CD4-positive, alpha-beta T cell treated with Interleukin-6 for 4 hours (primary cell): Measurements from ENCODE around the gene HOXB3.

Experiments
- DNase-seq: peaks from one replicate; pipeline ENCODE4 v3.0.0-alpha.2; 2020; ENCODE audit warnings: mixed read lengths

Gene HOXB3

DNA sequence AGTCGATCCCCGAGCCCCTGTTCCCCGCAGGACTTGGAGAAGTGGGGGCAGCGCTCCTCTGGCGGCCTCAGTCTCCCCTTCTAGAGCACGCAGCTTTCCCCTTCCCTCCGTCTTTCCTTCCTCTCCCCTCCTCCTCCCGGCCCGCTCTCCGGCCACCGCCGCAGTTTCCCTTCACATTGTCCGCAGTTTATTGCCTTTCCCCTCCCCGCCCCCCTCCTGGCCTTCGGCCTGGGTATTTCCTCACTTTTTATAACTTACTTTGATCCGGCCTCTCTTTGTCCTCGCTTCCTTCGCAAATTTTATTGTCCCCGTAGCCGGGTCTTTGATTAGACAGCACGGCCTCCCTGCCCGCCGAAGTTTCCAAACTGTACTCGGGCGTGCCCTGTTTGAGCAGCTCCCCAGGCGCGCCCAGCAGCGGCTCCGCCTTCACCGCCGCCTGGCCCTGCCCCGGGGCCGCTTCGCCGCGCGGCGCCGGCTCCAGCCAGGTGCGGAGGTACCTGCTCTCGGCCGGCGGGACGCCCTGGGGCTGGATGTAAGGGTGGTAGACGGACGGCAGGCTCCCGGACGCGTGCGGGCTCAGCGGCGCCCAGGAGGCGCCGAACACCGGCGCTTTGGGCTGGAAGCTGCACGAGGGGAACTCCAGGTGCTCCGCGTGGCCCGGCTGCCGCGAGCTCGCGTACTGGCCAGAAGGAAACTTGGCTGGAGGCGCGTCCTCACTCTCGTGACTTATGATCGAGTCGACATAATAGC, 35.6 kb upstream of the HOXB3 start:
- DNase-seq = peak; percentile 39

DNA sequence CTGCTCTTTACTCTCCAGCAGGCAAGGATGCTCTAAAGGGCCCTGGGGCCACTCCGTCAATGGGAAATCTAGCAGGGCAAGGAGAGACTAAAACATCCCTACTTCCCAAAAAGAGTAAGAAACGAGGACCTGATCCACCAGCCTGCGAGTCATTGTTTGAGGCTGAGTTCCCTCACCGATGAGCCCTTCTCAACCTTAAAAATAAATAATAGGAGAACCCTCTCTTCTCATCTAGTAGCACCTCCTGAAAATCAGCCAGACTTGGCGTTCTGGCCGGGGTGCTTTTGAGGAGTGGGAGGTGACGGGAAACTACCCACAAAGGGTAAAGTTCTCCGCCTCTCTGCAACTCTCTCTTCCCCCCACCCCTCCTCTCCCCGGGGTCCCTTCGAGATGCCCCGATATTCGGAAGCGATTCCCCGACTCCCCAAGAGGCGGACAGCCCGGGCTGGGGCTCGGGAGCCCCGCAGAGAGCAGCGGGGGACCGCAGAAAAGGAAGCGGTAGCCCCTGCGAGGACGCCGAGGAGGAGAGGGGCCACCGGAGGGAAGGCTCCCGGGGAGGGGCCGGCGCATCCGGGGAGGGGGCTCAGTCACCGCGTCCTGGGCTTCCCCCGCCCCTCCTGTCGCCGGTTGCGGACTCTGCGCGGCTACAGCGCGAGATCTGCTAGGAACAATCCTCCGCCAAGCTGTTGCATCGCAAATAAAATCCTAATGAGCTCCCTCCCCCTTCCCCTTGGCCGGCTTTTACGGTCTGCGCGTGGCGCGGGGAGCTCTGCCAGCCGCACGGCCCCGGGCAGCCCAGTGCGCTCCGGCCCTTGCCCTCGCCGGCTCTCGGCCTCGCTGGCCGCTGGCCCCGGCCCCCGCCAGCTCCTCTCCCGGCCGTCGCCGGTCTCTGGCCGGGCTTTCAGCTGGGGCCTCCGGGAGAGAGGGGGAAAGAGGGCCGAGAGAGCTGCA, 34.8 kb upstream of the HOXB3 start:
- DNase-seq = peak; percentile 24

DNA sequence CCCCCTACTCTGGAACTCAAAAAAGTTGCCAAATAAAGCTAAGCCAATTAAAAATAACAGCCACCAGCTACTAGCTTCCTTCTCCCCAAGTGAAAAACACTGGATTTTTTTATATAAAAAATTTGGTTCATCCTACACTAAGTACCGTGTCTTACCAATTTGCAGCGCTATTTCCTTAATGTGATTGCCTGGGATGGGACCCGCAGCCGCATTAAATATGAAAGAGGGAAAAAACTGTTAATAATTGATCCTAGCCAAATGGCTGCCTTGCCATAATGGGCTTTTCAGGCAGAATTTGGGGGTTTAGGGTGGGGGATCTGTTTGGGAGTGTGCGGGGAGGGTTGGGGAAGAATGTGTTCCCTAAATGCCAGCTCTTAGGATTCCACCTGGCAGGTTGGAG, 34.1 kb upstream of the HOXB3 start:
- DNase-seq = no peak

DNA sequence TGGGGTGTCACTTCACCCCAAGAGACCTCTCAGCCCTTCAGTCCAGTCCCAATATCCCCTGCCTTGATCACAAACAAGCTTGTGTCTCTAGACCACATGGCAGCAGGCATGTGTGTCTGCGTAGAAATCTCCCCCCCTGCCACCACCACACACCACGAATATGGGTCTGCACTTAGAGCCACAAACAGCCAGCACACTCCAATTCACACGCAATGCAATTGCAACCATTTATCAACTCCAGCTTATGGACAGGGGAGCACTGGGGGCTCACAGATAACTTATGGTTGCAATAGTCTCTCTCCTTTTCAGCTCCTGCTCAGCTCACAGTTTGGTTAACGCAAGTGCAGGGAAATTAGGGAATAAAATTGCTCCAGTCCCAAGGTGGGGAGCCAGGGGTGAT, 33.5 kb upstream of the HOXB3 start:
- DNase-seq = no peak

DNA sequence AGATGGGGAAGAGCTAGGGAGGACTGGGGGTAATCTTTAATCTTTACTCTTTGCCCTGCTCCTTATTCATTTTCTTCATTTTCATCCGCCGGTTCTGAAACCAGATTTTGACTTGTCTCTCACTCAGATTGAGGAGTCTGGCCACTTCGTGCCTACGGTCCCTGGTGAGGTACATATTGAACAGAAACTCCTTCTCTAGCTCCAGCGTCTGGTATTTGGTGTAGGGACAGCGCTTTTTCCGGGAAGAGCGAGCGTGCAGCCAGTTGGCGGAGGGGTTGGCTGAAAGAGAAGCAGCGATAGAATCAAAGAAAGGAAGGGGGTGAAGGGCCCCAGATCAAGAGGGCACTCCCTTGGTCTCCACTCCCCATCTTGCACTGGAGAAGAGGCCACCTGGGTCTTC, 32.8 kb upstream of the HOXB3 start:
- no peak for DNase-seq

DNA sequence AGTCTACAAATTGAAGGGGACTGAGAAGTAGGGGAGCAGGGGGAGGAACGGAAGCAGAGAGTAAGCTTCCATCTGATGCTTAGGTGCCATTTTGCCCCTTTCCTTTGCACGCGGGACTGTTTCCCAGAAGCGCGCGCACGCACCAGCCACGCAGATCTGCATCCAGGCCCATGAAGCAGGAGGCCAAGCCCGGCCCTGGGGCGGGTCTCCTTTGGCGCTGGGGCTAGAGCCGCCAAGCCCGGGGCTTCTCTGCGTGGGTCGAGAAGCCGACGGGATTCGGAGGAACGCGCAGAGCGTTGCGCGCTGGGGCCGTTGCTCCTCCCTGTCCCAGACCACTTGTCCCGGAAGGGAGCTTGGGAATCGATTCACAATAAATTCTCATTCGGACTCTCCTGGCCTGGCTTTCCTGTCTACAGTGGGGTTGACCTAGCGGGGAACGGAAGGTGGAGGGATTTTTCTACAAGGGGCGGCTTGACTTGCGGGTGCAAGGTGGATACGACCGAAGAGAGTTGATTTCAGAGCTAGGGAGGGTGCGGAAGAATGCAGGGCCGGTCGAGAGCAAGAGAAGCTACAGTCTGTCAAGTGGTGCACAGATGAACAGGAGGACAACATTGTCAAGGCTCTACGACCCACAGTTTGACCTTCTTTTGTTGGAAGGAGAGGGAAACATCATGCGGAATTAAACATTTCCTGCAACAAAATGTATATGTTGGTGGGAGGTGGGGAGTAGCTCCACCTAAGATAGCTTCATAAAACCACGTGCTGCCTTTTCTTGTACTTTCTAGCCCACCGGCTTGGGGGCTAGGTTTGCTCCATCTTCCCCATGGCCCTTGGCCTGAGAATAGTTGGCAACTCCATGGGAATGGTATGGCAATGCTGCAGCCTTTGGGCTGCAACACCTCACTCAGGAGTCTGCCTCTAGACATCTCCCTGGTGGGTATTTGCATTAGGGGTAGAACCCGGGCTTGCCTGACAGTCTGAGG, 31.7 kb upstream of the HOXB3 start:
- no peak for DNase-seq

DNA sequence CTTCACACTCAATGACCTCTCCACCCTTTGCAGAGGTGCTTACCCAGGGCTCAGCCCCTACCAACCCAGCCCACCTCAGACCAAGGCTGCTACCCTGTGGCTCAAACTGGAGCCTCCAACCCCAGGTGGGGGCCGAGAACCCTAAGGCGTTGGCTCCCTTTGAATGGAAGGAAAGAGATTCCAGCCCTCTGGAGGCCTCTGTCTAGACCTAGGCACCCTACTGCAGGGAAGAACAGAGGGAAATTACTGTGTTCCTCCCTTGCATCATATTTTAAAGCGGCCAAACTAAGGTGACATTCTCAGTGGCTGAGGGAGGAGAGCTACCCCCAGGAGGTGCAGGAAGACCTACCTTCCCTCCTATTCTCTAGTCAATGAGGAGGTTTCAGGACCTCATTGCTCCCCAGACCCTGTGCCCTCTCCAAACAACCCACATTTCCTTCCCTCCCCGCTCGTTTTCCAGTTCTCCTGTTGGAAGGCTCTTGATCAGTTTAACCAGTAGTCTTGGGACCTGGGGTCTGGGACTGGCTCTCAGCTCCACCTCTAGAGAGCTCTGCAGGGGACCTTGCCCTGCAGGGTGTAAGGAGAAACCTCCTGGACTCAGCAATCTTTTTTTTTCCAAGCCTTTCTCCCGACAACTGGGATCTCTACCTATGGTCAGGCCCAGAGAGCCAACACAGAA, 30.6 kb upstream of the HOXB3 start:
- DNase-seq = no peak

DNA sequence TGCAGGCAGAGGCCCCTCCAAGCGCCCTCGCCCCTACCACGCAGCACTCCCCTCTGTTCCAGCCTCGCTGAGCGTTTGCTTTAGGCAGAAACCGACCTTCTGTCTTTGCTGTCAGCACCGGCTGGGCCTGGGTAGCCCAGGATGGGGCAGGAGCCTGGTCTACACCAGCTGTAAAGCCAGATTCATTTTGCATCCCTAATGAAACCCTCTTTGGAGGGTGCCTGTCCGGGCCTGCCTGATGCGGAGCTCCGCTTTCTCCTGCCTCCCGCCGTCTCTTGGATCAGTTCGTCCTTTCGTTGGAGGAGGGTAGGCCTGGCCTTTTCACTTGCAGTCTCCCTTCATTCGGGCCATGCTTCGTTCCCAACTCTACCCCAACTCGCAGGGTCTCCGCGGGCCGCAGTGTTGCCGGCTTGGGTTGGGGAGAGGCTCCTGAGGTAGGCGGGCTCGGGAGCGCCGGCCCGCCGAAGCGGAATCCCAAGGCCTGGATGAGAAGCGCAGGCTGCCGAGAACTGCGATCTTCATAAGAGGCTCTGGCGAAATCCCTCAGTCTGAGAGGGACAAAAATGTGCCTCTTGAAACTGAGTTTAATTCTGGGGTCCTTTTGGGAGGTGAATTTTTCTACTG, 29.9 kb upstream of the HOXB3 start:
- no peak for DNase-seq

DNA sequence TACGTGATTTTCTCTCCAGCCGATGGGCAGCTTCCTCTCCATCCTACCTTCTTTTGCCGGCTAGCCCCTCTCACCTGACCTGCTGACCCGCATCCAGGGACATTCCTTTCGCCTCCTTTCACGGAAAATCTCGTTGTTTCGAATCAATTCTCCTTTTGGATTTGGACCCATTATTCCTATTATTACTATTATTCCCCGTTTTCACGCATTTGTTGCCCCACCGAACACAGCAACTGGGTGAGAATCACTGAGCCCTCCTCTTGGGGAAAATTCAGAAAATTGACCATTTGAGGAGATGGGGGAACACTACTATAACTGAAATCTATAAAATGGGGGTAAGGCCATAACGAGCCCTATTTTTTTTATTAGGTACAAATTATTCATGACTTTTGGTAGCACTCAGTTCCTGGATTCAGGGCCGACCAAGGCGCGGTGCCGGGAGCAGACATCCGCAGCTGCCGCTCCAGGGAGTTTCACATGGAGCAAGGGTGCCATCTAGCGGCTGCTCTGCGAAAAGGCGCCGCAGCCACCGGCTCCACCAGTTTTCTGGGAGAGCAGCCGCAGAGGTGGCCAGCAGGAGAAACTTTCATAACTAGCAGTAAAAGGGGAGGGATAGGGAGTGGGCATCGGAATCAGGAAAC, 28.3 kb upstream of the HOXB3 start:
- peak; percentile 87 for DNase-seq

DNA sequence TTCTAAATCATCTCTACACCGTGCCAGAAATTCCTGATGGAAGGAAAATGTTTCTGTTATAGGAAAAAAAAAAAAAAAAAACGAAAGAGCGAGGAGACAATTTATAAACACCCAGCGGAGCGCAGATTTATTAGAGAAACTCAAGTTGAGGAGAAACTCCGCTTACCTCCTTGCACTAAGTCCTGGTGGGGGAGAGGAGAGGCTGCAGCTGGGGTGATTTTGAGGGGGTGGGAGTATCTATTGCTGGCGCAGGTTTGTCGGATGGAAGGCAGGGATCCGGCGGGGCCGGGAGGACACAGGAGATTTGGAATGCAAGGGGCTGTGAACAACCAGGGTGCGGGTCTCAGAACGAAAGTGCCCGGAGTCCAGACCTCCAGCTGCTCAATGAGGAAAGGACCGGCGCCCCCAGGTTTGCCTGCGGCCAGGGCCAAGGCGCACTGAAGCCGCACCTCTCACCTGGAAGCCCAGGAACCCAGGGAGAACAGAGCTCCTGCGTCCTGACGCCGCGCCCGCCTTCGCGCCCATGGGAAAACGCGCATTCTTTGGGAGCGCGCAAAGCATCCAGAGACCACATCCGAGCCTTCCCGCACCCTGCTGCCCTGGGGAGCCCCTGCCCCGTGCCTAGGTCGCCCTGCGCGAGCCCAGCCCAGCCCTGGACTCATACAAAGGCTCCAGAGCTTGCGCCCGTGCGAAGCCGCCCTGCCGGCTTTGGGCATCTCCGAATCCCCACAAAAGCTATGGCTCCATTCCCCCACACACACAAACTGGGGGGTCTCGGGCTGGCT, 27.6 kb upstream of the HOXB3 start:
- DNase-seq = no peak

DNA sequence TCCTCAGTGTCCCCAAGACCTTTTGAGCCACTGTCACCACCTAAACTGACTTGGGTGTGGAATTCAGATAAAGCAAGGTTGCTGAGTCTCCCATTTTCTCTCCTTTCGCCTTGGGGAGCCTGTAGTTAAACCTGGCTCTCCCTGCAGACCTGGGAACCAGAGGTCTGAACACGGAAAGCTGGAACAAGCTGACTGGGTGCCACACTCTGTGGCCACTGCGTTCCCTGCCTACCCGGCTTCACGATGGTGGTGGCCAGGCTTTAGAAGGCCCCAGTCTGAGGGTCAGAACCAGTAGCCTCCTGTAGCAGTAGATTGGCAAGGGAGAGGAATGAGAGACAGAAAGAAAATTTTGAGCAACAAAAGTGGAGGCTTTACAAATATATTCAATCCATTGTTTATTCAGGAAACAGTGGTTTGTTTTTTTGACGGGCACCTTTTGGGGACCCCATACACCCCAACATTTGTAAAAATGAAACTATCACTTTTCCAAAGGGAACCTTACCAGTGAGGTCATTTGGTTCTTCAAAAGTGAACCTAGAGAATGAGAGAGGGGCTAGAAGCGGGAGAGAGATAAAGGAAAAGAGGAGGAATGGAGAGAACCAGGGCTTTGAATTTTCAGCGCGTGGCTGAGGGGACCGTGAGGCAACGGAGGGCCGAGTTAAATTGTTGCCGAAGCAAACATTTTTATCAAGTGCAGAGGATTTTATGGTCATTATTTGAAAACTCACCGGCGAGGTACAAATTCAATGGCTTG, 26.9 kb upstream of the HOXB3 start:
- no peak for DNase-seq

DNA sequence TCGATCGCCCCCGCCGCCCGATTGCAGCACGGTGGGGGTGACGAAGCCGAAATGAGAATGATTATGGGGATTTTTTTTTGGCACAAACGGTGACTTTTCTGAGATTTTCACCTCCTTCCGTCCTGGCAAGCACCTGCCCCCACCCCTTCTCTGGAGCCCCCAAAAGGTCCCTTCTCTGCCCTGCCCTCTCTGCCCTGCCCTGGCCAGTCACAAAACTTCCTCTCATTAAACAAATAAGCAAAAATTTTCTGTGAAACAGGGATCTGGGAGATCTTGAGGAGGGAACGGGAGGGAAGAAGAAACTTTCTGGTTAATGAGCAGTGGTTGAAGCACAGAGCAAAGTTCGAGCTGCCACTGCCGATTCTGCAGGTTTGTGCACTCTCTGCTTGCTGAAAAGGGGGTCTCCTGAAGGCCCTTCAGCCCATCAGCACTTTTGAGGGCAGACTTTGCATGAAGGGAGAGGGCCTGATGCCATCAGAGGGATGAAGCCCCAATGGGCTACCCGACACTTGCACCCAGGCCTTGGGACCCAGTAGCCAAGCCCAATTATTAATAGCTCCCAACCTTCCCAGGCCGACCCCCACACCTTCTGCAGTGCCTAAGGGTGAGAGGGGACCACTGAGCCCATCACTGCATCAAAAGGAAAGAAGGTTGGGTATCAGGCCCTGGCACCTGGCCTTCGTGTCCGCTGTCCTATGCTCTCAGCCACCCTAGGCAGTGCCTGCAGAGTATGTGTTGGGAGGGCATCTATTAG, 26.1 kb upstream of the HOXB3 start:
- no peak for DNase-seq

DNA sequence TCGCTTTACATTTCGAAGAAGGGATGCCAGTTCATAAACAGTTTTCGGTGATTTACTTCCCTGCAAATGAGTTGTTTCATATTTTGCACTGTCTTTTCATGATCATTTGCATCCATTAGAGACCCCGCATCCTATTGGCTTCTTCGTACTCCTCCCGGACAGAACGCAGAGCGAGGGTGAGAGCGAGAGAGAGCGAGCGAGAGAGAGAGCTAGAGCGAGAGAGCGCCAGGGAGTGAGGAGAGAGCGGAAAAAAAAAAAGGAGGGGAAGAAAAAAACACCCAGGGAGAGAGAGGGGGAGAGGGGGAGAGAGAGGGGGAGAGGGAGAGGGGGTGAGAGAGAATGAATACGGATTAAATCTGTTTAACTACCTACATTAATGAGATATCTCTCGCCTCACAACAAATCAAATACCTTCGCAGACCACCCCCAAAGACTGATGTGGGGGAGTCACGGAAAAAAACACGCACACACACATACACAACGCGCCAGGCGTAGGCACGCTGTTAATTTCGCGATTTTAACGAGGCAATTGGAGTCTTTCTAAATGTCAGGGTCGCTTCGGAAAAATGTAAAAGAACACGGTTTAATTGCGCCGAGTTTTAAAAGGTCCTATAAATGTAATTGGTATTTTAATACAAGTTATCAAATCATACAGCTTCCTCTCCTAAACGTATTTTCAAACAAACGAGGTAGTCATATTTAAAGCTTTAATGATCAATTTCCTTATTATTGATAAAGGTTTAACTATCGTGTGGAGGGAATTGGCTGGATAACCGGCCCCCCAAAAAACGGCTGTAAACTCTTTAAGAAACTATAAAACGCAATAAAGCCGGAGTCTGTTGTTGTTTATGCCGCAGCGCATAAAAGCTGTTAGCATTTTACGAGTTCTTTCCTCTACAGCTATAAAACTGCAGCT, 25.3 kb upstream of the HOXB3 start, which contains the start of gene HOXB8:
Gene HOXB8, minus strand, starts transcription at position 246 of the 916 bp plus-strand sequence. CDS start 588 bp downstream, outside the sequence.
- no peak for DNase-seq

DNA sequence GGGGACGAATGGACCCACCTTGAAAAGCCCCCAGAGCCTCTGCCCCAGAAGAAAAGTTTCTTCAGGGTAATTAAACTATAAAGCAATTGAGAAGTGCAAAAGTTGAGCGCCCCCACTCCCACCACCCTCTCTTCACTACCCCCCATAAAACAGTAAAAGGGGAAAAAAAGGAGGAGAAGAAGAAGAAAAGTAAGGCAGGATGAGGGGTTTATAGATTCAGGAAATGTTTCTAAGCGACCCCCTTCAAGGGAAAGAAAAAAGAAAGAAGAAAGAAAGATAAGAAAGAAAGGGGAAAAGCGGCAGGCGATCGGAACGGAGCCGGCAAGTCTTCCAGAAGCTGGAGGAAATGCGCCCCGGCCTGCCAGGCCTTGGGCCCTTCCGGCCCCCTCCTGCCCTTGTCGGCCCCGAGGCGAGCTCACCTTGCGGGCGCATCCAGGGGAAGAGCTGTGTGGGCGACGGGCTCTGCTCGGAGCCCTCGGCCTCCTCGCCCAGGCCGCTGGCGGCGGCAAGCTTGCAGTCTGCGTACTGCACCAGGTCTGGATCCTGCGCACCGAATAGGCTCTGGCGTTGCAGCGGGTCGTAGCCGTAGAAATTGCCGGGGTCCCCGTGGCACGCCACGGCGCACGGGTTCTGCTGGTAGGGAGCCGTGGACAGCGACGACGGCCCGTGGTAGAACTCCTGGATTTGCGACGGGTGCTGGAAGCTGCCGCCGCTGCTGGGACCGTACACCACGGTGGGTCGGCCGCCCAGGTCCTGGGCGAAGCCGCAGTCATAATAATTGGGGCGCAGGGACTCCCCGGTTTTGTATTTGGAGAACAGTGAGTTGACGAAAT, 24.0 kb upstream of the HOXB3 start:
- peak; percentile 47 for DNase-seq

DNA sequence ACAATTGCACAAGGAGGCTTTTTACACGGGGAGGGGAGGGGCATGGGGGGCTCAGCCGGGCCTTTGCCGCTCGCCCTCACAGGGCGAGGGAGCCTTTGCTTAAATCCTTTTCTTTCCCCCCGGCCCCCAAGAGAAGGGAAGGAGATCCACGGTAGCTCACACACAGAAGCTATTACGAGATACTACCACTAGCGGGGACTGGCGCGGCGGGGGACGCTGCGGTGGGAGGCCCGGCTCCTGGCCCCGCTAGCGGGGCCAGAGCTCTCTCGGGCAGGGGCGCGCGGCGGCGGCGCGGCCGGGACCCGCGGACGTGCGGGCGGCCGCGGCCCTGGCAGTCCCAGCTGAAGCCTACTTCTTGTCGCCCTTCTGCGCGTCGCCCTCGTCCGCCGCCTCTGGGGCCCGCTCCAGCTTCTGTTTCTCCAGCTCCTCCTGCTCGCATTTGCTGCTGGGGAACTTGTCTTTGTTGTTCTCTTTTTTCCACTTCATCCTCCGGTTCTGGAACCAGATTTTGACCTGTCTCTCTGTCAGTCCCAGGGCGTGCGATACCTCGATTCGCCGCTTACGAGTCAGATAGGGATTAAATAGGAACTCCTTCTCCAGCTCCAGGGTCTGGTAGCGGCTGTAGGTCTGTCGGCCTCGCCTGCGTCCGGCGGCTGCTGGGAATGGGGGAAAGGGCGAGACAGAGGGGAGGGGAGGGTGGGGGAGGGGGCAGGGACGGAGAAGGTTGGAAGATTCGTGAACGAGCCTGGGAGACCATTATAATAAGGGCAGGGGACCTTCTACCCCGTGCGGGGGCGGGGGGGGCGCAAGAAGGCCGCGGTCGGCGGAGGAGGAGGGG, 23.0 kb upstream of the HOXB3 start:
- DNase-seq = peak; percentile 59

DNA sequence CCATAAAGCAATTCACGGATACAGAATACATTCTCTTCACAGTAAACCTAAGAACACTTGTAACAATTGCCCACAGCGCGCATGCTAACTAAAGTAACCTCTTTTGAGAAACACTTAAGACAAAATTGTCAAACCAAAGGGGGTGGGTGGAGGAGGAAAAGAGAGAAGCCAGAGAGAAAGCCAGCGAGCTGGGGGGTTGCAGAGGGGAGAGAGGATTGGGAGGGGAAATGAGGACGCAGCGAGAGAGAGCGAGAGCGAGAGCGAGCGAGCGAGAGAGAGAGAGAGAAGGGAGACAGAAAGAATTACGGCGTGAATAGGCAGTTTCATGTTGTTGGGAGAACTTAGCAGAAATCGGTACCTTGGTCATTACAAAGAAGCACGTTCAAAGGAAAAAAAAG, 22.4 kb upstream of the HOXB3 start:
- no peak for DNase-seq
